ENCODE data around the gene EFHC2.

Gene EFHC2

GRCh38 chrX:44303119-44303518 is 40.4 kb downstream of the EFHC2 start:
- DNase-seq (ENCODE audit: low spot score), result no peak

GRCh38 chrX:44299177-44299576 is 44.3 kb downstream of the EFHC2 start:
- DNase-seq (ENCODE audit: low spot score), result no peak

More at GRCh38 chrX:44303119-44303518, 40.4 kb downstream of the EFHC2 start:
- no peak for TF ChIP-seq CTCF (IDR thresholded peaks at IDR 0.05; ENCODE audit: extremely low read depth, missing control alignments)

GRCh38 chrX:44291468-44292092 is 51.9 kb downstream of the EFHC2 start:
- DNase-seq (ENCODE audit: low spot score), result no peak
- no peak for TF ChIP-seq CTCF (IDR thresholded peaks at IDR 0.05; ENCODE audit: extremely low read depth, missing control alignments)

More at GRCh38 chrX:44299177-44299576, 44.3 kb downstream of the EFHC2 start:
- TF ChIP-seq CTCF (IDR thresholded peaks at IDR 0.05; ENCODE audit: extremely low read depth, missing control alignments), result no peak

GRCh38 chrX:44290718-44291117 is 52.8 kb downstream of the EFHC2 start:
- no peak for TF ChIP-seq CTCF (IDR thresholded peaks at IDR 0.05; ENCODE audit: extremely low read depth, missing control alignments)
- no peak for DNase-seq (ENCODE audit: low spot score)

GRCh38 chrX:44282753-44283152 is 60.7 kb downstream of the EFHC2 start:
- TF ChIP-seq CTCF (IDR thresholded peaks at IDR 0.05; ENCODE audit: extremely low read depth, missing control alignments), result no peak
- no peak for DNase-seq (ENCODE audit: low spot score)

- DNase-seq (ENCODE audit: low spot score), result no peak
- no peak for TF ChIP-seq CTCF (IDR thresholded peaks at IDR 0.05; ENCODE audit: extremely low read depth, missing control alignments)
Observed at GRCh38 chrX:44280116-44280515, 63.4 kb downstream of the EFHC2 start.

- no peak for TF ChIP-seq CTCF (IDR thresholded peaks at IDR 0.05; ENCODE audit: extremely low read depth, missing control alignments)
- DNase-seq (ENCODE audit: low spot score), result no peak
Observed at GRCh38 chrX:44274096-44274495, 69.4 kb downstream of the EFHC2 start.
